ENCODE results near the gene CASP1.

- TF ChIP-seq POLR2A (IDR thresholded peaks at IDR 0.05; ENCODE audit: low read length): no peak
- no peak for TF ChIP-seq GATA1 (IDR thresholded peaks at IDR 0.05; ENCODE audit: low read depth, low read length)
These were observed 34.1 kb downstream of the CASP1 start for GRCh38 chr11:105000797-105001196.
